SK-N-MC (cell line): ENCODE measurements around the gene OR2T6.
"Not testable (repeated sequence)": the region's sequence is repeated elsewhere in the genome, so short reads cannot be mapped to it uniquely, and the experiment has no call there.

Source experiments
- DNase-seq: peaks from one replicate; pipeline ENCODE4 v3.0.0-alpha.2; 2011; ENCODE audit warnings: low read depth, low spot score
- H3K27ac ChIP-seq: fragments of 200-600 bp; sonication (generic); 2 replicates; pipeline ENCODE4 v1.5.1; 2016; ENCODE audit warnings: mixed run types
- H3K36me3 ChIP-seq: fragments of 200-600 bp; sonication (generic); 2 replicates; pipeline ENCODE4 v1.6.1; 2017; ENCODE audit warnings: antibody characterized with exemption, low read length, mixed read lengths; ENCODE audit not compliant: insufficient read depth
- H3K4me3 ChIP-seq: fragments of 200-600 bp; sonication (generic); 2 replicates; pipeline ENCODE4 v1.5.1; 2016
- H3K9ac ChIP-seq: fragments of 200-600 bp; sonication (generic); 2 replicates; pipeline ENCODE4 v1.8.0; 2017; ENCODE audit warnings: mixed run types, mixed read lengths; ENCODE audit not compliant: insufficient read length
- H3K9me3 ChIP-seq: fragments of 200-600 bp; sonication (generic); 2 replicates; pipeline ENCODE4 v1.6.1; 2017; ENCODE audit warnings: low read depth, mild to moderate bottlenecking, antibody characterized with exemption, low read length, moderate library complexity, mixed read lengths

OR2T6 gene

DNA sequence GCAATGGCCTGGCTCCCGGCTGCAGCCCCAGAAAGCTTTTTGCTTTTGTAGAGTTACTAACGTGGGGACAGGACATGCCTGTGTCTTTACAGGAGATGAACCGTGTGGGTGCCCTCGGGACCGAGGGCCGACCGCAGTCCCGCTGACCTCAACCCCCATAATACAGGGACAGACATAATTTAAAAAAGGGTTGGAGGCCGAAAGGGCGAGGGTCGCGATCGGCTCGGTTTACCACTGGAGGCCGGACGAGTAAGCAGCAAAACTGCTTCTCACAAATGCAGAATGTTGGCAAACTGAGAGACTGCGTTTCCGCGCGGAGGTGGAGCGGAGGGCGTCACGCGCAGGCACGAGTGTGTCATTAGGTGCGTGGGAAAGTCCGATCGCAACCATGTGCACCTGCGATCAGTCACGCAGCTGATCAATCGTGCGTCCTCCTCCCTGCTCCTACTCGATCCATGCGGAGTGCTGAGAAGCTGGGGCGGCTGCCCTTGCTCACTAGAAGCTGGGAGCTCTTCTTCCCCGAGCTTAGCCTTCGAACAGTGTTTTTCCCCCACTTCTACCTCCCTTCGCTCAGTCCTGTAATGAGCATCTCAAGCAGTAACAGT lies 58.4 kb downstream of the OR2T6 start:
- H3K9ac ChIP-seq, H3K27ac ChIP-seq, H3K4me3 ChIP-seq, H3K36me3 ChIP-seq, DNase-seq, H3K9me3 ChIP-seq: not testable (repeated sequence)

DNA sequence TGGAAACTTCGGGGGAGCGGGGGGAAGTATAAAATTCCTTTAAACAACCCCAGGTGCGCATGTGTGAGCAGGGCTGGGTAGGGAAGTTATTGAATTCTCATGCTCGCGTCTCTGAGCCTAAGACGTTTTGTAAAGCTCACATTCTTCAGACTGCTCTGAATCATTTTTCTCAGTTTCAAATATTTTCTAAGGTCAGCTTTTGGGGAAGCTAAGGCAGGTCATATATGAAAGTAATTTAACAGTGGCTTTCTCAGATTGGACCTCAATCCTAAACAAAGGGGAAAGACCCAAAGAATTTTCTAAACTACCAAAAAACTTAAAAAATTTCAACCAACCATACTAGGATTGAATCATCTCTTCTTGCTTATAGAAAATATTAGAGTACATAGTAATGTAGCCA lies 59.4 kb downstream of the OR2T6 start:
- not testable (repeated sequence) for H3K27ac ChIP-seq, H3K9me3 ChIP-seq, DNase-seq, H3K9ac ChIP-seq, H3K36me3 ChIP-seq, H3K4me3 ChIP-seq

DNA sequence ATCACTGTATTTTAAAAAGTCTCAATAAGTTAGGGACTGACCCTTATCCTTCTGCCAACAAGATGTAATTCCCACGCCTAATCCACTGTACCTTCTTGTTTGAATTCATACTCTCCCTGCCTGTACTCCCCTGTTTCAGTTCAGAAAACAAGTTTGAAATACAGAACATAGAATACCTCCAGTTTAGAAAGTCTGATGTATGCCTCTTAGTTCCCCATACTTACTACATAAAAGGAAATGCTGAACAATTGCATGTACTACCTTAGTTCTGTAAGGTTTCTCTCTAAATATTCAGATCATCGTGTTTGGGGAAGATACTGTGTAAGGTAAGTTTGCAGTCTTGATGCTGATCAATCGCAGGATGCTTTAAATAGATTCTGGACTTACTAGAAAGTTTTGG lies 60.8 kb downstream of the OR2T6 start:
- not testable (repeated sequence) for H3K27ac ChIP-seq, H3K4me3 ChIP-seq, H3K9me3 ChIP-seq, DNase-seq, H3K36me3 ChIP-seq, H3K9ac ChIP-seq

GRCh38 chr1:248438668-248439067 lies 63.1 kb downstream of the OR2T6 start:
- not testable (repeated sequence) for DNase-seq, H3K4me3 ChIP-seq, H3K9me3 ChIP-seq, H3K36me3 ChIP-seq, H3K27ac ChIP-seq, H3K9ac ChIP-seq

DNA sequence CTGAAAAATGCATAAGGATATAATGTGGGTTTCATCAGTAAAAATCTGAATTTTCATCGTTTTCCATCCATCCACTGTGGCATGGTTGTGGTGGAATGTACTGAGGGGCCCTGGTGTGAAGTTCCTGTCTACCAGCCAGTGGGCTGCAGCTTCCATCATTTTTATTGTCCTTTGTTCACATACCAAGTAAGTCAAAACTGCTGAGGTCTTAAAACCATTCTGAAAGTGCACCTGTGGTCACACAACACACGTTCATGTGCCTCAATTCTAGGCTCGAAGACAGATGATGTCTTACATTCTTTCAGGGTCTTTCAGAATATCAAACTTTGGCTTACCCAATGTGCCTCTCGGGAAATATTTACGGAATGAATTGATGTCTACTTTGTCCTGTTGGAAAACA lies 63.7 kb downstream of the OR2T6 start:
- H3K27ac ChIP-seq, DNase-seq, H3K9ac ChIP-seq, H3K9me3 ChIP-seq, H3K36me3 ChIP-seq, H3K4me3 ChIP-seq: not testable (repeated sequence)
